ENCODE measurements around the gene OBSCN.

OBSCN gene

DNA sequence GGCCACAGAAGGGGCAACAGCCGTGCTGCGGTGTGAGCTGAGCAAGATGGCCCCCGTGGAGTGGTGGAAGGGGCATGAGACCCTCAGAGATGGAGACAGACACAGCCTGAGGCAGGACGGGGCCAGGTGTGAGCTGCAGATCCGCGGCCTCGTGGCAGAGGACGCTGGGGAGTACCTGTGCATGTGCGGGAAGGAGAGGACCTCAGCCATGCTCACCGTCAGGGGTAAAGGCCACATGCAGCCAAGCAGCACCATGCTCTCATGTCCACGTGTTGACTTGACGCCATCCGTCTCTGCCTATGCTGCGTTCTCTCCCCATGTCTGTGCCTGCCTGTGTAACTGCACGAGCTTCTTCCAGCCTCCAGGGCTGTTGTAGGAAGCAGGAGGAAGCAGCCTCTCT, 85.5 kb downstream of the OBSCN start:
- no peak for DNase-seq

GRCh38 chr1:228293816-228294500, 86.1 kb downstream of the OBSCN start:
- no peak for DNase-seq

DNA sequence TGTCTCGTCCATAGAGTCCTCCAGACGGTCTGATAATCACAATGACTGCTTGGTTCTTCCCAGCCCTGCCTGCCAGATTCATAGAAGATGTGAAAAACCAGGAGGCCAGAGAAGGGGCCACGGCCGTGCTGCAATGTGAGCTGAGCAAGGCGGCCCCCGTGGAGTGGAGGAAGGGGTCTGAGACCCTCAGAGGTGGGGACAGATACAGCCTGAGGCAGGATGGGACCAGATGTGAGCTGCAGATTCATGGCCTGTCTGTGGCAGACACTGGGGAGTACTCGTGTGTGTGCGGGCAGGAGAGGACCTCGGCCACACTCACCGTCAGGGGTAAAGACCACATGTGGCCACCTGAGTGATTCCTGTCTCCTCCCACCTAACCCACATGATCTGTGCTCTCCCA, 86.9 kb downstream of the OBSCN start:
- DNase-seq, result no peak

DNA sequence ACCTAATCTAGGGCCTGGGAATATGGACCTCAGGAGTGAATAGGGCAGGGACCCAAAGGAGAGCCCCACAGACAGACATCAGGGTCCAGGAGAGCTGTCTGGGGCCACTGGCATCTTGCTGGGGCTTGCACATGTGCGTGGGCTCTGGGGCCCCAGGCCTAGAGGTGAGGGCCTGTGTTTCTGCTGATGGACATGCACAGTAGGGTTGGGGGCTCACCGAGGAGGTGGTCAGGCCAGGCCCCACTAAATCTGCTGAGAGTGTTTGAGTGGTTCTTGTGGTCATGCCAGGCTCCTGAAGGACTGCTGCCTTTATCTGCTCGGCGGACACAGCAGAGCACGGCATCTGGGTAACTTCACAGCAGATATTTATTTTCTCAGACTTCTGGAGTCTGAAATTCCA, 87.4 kb downstream of the OBSCN start:
- DNase-seq, result no peak

GRCh38 chr1:228295981-228296380, 88.1 kb downstream of the OBSCN start:
- no peak for DNase-seq

DNA sequence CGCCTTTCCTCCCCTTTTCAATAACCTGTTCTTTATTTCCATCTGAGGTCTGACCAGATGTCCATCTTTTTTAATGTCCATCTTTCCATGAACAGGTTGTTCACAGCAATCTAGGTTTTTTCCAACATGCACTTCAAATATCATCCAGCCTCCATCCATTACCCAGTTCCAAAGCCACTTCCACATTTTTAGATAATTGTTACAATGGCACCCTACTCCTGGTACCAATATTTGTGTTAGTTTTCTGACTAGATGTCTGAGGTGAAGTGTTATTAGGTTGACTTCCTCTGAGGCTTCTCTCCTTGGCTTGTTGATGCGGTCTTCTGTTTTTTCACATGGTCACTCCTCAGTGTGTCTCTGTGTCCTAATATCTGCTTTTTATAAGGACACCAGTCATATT, 89.4 kb downstream of the OBSCN start:
- no peak for DNase-seq

- no peak for DNase-seq
These were observed 90.0 kb downstream of the OBSCN start for GRCh38 chr1:228297822-228298221.

DNA sequence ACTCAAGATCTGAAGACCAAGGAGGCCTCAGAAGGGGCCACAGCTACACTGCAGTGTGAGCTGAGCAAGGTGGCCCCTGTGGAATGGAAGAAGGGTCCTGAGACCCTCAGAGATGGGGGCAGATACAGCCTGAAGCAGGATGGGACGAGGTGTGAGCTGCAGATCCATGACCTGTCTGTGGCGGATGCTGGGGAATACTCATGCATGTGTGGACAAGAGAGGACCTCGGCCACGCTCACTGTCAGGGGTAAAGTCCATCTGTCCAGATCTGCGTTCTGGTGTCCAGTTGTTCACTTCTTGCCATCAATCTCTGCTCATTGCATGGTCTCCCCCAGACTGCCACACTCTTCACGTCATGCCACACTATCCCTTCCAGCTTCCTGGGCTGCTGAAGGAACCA, 90.6 kb downstream of the OBSCN start:
- no peak for DNase-seq

GRCh38 chr1:228299211-228299610, 91.4 kb downstream of the OBSCN start:
- DNase-seq, result no peak

GRCh38 chr1:228299901-228300300, 92.1 kb downstream of the OBSCN start:
- no peak for DNase-seq

DNA sequence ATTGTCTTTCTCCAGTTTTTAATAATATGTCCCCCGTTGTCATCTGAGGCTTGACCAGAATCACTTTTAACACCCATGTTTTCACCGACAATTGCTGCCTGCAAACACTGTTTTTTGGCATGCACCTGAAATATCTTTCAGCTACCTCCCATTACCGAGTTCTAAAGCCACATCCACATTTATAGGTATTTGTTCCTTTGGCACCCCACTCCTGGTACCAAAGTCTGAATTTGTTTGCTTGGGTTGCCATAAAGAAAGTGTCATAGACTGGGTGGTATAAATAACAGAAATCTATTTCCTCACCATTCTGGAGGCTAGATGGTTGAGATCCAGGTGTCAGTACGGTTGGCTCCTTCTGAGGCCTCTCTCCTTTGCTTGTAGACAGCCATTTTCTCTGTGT, 94.2 kb downstream of the OBSCN start:
- DNase-seq, result no peak

DNA sequence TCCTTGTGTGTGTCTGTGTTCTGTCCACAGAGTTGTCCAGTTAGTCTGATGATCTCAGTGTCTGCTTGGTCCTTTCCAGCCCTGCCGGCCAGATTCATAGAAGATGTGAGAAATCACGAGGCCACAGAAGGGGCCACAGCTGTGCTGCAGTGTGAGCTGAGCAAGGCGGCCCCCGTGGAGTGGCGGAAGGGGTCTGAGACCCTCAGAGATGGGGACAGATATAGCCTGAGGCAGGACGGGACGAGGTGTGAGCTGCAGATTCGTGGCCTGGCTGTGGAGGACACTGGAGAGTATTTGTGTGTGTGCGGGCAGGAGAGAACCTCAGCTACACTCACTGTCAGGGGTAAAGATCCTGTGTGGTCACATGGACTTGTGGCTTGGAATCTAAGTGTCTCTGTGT, 95.8 kb downstream of the OBSCN start:
- no peak for DNase-seq

- no peak for DNase-seq
These were observed 96.4 kb downstream of the OBSCN start for GRCh38 chr1:228304225-228304624.

DNA sequence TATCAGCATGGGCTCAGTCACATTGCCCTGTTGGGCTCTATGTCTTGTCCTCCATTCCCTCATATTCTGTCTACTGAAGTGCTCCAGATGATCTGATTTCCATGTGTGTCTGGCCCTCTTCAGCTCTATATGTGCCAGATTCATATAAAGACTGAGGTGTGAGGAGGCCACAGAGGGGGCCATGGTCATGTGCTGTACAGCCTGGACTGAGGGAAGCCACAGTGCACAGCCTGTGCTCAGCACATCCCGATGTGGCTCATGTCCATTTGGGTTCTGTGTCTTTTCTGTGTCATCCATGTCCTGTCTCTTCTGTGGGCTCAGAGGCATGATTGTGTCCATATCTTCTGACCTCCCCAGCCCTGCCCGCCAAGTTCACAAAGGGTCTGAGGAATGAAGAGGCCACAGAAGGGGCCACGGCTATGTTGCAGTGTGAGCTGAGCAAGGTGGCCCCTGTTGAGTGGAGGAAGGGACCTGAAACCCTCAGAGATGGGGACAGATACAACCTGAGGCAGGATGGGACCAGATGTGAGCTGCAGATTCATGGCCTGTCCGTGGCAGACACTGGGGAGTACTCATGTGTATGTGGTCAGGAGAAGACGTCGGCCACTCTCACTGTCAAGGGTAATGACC, 97.0 kb downstream of the OBSCN start:
- DNase-seq, result no peak

DNA sequence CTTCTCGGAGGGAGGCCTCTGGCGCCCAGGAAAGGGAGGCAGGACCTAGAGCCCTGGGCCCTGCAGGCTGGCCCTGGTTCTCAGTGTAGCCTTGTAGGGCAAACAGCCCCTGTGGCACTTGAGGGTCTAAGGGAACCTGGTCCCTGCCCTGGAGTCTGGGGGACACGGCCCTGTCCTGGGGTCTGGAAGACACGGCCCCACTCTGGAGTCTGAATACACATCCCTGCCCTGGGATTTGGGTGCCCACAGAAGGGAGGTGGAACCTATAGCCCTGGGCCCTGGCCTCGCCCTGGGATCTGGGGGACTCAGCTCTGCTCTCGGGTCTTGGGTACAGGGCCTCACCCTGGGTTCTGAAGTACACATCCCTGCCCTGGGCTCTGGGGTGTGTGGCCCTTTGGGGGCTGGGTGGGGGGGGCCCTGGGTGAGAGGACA, 97.9 kb downstream of the OBSCN start:
- no peak for DNase-seq

- no peak for DNase-seq
These were observed 98.7 kb downstream of the OBSCN start for GRCh38 chr1:228306275-228307217.

DNA sequence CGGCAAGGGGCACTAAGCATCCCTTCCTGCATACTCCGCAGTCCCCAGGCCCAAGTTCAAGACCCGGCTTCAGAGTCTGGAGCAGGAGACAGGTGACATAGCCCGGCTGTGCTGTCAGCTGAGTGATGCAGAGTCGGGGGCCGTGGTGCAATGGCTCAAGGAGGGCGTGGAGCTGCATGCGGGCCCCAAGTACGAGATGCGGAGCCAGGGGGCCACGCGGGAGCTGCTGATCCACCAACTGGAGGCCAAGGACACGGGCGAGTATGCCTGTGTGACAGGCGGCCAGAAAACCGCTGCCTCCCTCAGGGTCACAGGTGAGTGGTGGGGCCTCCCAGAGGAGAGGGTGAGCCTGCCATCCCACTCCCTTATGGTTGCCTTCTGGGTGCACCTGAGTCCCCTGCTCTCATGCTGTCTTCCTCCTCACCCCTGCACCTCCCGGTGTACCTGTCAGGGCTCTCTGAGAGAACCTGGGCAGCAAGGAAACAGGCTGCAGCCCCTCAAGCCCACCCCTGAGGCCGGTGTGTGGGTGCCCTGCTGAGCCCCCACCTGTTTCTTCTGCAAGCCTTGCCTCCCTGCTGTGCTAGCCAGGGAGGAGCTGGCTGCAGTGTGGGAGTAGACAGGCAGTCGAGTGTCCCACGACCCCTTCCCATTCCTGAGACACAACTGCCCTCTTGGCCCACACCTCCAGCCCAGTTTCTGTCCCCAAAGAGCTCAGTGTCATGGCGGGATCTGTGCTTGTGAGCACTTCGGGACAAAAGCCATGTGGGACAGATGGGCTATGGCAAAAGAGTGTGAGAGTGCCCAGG, 99.6 kb downstream of the OBSCN start:
- no peak for DNase-seq

DNA sequence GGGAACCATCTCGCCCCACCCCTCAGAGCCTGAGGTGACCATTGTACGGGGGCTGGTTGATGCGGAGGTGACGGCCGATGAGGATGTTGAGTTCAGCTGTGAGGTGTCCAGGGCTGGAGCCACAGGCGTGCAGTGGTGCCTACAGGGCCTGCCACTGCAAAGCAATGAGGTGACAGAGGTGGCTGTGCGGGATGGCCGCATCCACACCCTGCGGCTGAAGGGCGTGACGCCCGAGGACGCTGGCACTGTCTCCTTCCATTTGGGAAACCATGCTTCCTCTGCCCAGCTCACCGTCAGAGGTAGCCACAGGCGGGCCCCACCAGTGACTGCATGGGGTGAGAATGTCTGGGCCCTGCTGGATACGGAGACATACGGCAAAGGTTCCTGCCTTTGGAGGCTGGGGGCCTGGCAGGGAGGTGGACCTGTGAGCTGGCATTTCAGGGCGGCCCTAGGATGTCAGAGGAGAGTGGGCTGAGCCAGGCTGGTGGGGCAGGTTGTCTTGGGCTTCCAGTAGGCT, 100.3 kb downstream of the OBSCN start:
- DNase-seq, result no peak

DNA sequence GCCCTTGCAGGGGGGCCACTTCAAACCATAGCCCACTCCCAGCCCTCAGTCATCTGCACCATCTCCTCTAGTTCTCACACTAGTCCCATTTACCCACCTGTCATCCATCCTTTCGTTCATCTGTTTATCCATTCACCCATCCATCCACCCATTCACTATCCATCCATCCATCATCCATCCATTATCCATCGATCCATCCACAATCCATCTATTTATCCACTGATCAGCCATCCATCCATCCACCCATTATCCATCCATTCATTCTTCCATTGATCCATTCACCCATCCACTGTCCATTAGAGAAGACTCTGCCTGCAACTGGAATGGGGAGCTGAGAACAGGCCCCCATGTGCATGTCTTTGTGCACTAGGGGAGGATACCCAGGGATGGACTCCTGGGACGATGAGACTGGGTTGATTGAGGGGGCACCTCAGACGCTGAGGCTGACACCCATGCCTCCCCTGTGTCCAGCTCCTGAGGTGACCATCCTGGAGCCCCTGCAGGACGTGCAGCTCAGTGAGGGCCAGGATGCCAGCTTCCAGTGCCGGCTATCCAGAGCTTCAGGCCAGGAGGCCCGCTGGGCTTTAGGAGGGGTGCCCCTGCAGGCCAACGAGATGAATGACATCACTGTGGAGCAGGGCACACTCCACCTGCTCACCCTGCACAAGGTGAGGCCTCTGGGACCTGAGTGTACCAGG, 100.9 kb downstream of the OBSCN start:
- no peak for DNase-seq

GRCh38 chr1:228309326-228310067, 101.7 kb downstream of the OBSCN start:
- DNase-seq, result no peak

GRCh38 chr1:228310162-228310792, 102.4 kb downstream of the OBSCN start:
- no peak for DNase-seq
